ENCODE measurements around the gene TRIO. TPM values are rescaled to one million over a fixed set of nuclear protein-coding genes. Genes with fewer than 3 reads are reported as not detected.

Gene TRIO
- total and polyA plus RNA-seq, 10 of the 15 experiments (the other 5 are each of a cell fraction or from before 2014, with no cell fraction given) = 5.1 to 96.4 (median 44.6) TPM

GRCh38 chr5:14425559-14425958 lies 282.4 kb downstream of the TRIO start:
- RAD21 ChIA-PET (ENCODE audit: unreplicated experiment) = no interaction called here

More at GRCh38 chr5:14425559-14425958, 282.4 kb downstream of the TRIO start:
- Histone ChIP-seq H4K20me1 (ENCODE audit: control insufficient read depth, insufficient read depth) (no peaks in the 10 kb centered on the region), H3K27me3 (replicated peaks in 1 of 2; ENCODE audit: control insufficient read depth in 2 of 2, insufficient read depth in 2 of 2, low read length in 1 of 2) (no peaks in the 10 kb centered on the region), H3K4me1 (ENCODE audit: control insufficient read depth, insufficient read depth, low read length) (no peaks in the 10 kb centered on the region), H3K36me3 (ENCODE audit: control insufficient read depth in 2 of 2, insufficient read depth in 2 of 2, low read length in 1 of 2) (peaks cover 19 to 27% of the 10 kb centered on the region in 2 experiments), H3K79me2 (ENCODE audit: control insufficient read depth, insufficient read depth, low read length) (no peaks in the 10 kb centered on the region), H3K9ac (ENCODE audit: control insufficient read depth, insufficient read depth, low read length) (no peak overlapping the region), H3K4me2 (ENCODE audit: control insufficient read depth, insufficient read depth) (no peak overlapping the region), H2AFZ (ENCODE audit: control insufficient read depth, low read depth, low read length) (no peak overlapping the region), H3K9me3 (replicated peaks; ENCODE audit: control insufficient read depth, insufficient read depth, low read length) (no peaks in the 10 kb centered on the region), H3K27ac (ENCODE audit: control insufficient read depth, insufficient read depth) (no peak overlapping the region), H3K4me3 (no peak overlapping the region)
- ChIA-PET CTCF (interaction anchor here (0.8 kb wide), 1 partner anchor 26 kb away, joined by 4 read pairs; no protein-coding TSS in a partner anchor), SMC1A (ENCODE audit: uncharacterized antibody, unreplicated experiment) (interaction anchor here (1.2 to 1.4 kb wide), 2 partner anchors 11 to 12 kb away, joined by 4 to 7 read pairs; no protein-coding TSS in a partner anchor), POLR2A (no interaction called here)
- FAIRE-seq (no peak), DNase-seq (ENCODE audit: low read depth, low spot score) (no peak), ATAC-seq (no peak)
- in situ Hi-C loops (cut with MboI) (no loop called here), intact Hi-C loops (cut with micrococcal nuclease; ENCODE audit: unreplicated experiment) (no loop called here)
- WGBS (ENCODE audit: insufficient coverage, insufficient replicate concordance, low lambda C conversion rate, missing lambda C conversion rate) = 98% methylated on average over 7 of the region's 7 CpGs
- TF ChIP-seq MLLT1 (IDR thresholded peaks at IDR 0.05) (no peak), NFYA (IDR thresholded peaks at IDR 0.05; ENCODE audit: borderline replicate concordance, low read depth, low read length) (no peak), MXI1 (IDR thresholded peaks at IDR 0.05; ENCODE audit: low read depth, low read length) (no peak), ASH2L (IDR thresholded peaks at IDR 0.05; ENCODE audit: borderline replicate concordance, low read depth) (no peak), TCF7 (IDR thresholded peaks at IDR 0.05; ENCODE audit: borderline replicate concordance) (no peak), SMAD5 (IDR thresholded peaks at IDR 0.05; ENCODE audit: low read depth) (no peak), NRF1 (conservative IDR thresholded peaks at IDR 0.05; ENCODE audit: low read depth, low read length) (no peak), CREB1 (IDR thresholded peaks at IDR 0.05; ENCODE audit: low read depth) (no peak), CEBPZ (IDR thresholded peaks at IDR 0.05; ENCODE audit: low read depth, low read length) (no peak), BCL11A (IDR thresholded peaks at IDR 0.05; ENCODE audit: low read depth, low read length) (no peak), FOS (IDR thresholded peaks at IDR 0.05; ENCODE audit: borderline replicate concordance, extremely low read depth, insufficient read length) (no peak), SIN3A (IDR thresholded peaks at IDR 0.05; ENCODE audit: low read depth, low read length) (no peak), SP1 (IDR thresholded peaks at IDR 0.05; ENCODE audit: low read depth, low read length) (no peak), POLR2AphosphoS2 (IDR thresholded peaks at IDR 0.05; ENCODE audit: low read depth, low read length) (no peak), NR2F1 (conservative IDR thresholded peaks at IDR 0.05) (no peak)
- BruUV-seq (replicated peaks) = no TSS peak
